Activated T-cell treated with anti-CD3 and anti-CD28 coated beads, Interleukin-2, amount 50 U/mL, for 48 hours (primary cell): ENCODE data around the gene KATNA1.

ENCODE experiments used
- DNase-seq, 2 experiments: peaks; one replicate each; pipeline ENCODE4 v3.0.0-alpha.2; 2020

KATNA1 gene

DNA sequence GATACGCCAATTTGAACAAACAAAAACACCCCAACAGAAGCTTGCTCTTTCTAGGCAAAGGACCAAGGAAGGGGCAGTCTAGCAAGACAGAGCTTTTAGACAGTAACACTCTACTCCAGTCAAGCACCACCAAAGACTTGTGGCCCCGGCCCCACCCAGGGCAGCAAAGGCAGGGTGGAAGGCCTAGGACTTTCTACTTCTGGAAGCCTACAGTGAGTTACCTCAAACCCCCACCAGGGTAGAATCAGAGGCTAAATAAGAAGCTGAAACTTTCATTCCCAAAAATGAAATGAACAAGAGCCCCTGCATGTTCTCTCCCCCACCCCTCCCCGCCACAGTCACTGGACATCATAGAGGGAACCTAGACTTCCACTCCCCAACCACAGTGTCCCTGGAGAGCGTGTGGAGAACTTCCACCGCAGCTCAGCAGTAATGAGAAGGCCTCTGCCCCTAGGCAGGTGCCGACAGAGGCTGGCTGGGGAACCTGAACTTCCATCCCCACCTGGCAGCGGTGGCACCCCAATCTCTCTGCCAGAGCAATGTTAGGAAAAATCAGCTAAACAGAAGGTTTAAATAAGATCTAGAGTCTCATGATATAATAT is 40.0 kb downstream of the KATNA1 start:
- DNase-seq = no peak

DNA sequence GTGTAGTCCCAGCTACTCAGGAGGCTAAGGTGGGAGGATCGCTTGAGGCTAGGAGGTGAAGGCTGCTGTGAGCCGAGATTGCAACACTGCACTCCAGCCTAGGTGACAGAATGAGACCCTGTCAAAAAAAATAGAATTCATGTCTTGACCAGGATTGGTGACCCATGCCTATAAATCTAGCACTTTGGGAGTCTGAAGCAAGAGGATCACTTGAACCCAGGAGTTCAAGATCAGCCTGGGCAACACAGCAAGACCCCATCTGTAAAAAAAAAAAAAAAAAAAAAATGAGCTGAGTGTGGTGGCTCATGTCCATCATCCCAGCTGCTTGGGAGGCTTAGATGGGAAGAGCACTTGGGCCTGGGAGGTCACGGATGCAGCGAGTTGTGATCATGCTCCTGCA is 48.0 kb downstream of the KATNA1 start:
- DNase-seq = no peak

DNA sequence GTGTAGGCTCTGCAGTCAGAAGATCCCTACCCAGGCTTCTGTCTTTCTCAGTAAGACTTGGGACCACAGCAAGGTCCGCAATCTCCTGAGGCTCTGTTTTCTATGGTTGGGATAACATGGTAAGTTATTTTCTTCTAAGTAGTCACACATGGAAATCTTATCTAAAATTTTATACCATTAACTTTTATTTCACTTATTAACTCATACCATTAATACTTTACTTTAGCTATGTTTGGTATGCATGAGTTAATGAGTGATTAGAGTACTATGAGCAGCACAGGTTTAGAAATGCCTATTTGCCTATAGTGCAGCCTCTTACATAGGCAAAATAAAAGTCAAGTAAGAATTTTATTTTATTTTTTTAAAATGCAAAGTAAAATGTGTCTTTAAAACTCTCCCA is 55.1 kb downstream of the KATNA1 start:
- no peak for DNase-seq

DNA sequence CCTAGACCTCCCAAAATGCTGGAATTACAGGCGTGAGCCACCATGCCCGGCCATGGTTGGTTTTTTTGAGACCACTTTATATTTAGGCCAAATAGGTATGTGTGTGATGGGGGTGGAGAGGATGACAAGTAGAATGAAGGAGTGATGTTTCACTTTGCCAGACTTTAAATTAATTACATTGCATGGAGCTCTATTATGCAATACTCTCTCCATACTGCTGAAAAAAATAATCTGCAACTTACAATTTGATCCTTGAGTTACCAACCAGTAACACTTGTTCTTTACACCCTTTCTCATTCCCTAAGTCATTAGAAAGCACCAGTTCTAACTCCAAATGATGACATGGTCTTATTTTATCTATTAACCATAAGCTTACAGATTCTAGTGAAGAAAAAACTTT is 55.5 kb downstream of the KATNA1 start:
- DNase-seq = no peak

DNA sequence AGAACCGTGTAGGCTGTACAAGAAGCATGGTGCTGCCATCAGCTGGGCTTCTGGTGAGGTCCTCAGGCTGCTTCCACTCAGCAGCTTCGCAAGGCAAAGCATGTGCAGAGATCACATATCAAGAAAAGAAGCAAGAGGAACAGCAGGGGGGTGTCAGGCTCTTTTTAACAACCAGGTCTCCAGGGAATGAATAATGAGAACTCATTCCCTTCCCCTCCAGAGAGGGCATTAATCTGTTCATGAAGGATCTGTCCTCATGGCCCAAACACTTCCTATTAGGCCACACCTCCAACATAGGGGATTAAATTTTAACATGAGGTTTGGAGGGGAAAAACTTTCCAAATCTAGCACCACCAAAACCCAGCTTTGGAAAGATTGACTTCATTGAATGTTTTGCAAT is 62.4 kb downstream of the KATNA1 start:
- DNase-seq = no peak

DNA sequence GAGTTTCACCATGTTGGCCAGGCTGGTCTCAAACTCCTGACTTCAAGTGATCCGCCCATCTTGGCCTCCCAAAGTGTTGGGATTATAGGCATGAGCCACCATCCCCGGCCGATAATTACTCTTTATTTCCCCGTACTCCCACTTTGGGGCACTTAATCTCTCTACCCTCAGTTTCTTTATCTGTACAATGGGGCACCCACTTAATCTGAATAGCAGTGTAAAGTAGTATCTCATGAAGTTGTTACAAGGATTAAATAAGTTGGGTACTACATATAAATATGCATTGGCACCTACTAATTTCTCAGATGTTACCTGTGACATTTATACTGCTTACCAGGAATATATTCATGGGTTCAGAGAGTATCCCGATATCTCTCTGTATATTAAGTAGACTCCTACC is 67.2 kb downstream of the KATNA1 start:
- DNase-seq = no peak

DNA sequence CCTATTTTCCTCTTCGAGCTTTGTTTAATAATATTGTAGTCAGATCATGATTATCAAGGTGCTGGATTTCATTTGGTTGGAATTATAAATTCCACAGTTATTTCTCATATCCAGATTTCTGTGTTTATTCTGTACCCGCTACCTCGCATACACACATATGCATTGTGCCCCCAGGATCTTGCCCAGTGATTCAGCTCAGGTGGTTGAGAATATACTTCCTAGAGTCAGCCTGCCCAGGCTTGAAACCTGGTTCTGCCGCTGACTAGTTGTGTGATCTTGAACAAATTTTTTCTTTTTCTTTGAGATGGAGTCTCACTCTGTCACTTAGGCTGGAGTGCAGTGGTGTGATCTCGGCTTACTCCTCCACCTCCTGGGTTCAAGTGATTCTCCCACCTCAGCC is 67.6 kb downstream of the KATNA1 start:
- DNase-seq = no peak

DNA sequence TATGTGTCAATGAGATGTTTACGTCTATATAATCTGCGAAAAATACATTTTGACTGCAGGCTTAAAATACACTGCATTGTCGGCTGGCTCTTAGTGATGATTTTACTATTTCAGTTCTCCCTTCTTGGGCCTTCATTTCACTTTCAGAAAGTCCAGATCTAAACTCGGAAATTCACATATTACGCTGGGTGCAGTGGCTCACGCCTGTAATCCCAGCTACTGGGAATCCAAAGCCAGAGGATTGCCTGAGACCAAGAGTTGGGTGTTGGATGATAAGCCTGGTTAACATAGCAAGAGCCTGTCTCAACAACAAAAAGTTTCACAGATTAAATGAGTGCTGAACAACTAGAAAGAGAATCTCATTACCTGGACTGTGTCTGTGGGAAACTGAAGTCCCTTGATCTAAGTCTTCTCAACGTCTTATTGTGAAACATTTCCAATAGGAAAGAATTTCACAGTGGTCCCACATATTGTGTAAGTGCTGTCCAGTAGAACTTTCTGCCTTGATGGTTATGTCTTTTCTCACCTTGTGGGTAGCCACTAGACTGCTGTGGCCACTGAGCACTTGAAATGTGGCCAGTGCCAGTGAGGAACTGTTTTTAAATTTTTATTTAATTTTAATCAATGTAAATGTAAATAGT is 80.4 kb downstream of the KATNA1 start:
- no peak for DNase-seq

DNA sequence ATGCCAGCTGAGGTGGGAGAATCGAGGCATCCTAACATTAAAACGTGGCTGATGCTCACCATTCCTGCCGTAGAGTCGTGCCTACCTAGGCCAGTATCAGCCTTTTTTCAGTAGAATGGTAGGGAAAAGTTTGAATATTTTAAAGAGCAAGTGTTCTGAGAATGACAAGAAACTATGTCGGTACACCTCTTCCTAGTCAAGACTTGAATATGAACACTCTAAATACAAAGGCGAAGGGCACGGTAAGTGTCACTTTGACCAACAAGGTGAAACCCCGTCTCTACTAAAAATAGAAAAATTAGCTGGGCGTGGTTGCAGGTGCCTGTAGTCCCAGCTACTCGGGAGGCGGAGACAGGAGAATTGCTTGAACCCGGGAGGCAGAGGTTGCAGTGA is 81.3 kb downstream of the KATNA1 start:
- no peak for DNase-seq

DNA sequence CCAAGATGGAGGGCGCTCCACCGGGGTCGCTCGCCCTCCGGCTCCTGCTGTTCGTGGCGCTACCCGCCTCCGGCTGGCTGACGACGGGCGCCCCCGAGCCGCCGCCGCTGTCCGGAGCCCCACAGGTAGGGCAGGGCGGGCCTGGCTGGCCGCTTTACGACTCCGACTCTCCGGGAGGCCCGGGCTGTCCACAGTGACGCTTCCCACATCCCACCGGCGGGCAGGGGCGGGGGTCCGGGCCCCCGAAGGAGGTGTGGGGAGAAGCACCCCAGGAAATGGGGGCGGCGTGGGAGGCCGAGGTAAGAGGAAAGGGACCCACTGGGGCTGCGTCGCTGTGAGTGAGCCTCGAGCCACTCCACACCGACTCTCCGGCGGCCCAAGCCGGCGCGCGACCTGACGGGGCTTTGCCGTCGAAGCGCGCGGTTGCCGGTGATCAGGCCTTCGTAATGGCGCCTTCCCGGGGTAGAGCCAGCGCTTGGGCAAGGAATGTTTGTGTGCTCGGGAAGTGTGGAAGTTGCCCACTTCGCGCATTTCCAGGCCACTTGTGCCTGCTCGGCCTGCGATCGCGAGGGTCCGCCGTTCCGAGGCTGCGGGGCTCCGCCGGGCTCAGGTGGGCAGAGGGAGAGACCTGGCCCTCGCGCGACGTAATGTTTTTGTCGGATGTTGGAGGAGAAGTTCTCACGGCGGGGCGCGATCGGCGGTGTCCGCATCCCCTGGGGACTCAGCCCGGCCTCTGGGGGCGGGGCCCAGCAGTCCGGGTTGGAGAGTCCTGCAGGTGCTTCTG is 81.9 kb downstream of the KATNA1 start:
- DNase-seq = peak; percentile 55 to 61

DNA sequence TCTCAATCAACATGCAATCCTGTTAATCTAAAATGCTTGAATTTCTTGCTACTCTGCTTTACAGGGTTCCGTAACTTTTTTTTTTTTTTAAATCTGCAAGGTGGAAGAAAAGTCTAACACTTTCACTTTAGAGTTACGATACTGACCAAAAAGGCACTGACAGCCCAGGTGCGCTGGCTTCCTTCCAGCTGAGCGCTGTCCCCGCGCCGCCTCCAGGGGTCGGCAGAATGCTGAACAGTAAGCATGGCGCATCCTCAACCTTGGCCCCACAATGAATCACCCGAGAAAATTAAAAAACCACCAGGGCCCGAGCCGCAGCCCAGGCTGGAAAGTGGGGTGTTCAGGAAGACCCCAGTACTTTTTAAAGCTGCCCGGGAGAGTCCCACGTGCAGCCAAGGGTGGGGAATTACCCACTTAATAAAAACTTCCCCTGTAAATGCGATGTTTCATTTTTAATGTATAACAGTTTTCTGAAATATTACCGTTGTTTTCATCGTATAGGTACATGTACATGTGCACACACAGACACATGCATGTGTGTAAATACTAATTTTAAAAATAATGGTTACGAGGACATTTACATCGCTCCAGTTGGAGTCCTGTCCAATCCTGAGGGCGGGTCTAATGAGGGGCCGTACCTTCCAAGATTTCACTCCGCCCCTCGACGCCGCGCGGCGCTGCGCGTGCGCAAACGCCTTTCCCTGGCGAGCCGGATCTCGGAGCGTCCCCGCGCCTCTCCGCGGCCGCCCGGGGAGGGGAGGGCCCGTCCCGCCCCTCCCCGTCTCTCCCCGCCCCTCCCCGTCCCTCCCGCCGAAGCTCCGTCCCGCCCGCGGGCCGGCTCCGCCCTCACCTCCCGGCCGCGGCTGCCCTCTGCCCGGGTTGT is 82.7 kb downstream of the KATNA1 start, which contains the start of gene GINM1:
Gene GINM1 (plus strand): TSS at position 849 of the 883 bp plus-strand sequence. CDS start 40 bp downstream, outside the sequence.
- peak; percentile 99 for DNase-seq

DNA sequence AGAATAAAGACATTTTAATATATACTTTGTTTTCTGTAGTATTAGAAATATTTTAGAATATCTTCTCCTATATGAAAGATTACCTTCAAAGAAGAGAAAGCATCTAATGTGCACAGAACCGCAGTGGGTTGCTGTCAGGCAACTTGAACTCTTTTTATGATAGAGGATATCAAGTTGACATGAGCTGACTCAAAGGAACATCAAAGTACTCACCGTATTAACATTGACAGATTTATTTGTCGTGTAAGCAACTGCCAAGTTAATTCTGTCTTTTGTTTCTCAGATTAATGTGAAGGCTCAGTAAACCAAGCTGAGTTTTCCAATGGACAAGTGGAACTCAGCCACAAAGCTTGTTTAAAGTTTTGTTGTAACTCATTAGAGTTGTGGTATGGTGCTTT is 84.6 kb downstream of the KATNA1 start:
- no peak for DNase-seq

DNA sequence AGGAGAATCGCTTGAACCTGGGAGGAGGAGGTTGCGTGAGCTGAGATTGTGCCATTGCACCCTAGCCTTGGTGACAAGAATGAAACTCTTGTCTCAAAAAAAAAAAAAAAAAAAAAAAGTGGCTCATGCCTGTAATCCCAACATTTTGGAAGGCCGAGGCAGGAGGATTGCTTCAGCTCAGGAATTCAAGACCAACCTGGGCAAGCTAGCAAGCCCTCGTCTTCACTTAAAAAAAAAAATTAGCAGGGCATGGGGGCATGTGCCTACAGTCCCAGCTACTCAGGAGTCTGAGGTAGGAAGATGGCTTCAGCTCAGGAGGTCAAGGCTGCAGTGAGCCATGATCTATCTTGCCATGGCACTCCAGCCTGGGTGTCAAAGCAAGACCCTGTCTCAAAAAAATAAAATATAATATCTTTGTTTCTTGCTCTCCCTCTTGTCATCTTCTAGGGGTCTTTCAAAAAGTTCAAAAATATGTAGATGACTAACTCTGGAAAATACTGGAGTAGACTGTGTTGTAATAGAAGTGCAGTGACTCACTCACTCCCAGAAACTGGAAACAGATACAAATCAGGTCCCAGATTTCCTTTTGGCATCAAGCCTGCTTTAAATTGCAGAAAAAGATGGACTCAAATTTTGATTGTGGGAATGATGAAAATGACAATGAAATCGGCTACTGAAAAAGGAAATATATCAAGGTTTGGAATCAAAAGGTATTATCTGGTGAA is 85.1 kb downstream of the KATNA1 start:
- no peak for DNase-seq

DNA sequence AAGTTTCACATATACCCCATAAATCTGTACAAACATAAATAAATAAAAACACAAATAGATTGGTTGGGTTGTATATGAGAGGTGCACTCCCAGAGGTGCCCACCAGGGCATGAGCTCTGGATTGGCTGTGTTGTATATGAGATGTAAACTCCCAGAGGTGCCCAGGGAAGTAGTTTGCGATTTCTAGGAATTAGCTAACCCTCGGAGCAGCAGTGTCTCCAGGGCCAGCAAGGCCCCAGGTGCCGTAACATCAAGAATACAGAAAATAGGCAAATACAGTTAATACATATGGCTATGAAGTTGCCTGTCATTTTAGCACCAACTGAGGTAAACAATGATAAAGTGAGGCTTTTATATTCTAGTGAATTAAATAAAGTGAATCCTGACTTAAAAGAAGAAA is 87.8 kb downstream of the KATNA1 start:
- peak in 1 of 2 experiments; percentile 33 for DNase-seq

DNA sequence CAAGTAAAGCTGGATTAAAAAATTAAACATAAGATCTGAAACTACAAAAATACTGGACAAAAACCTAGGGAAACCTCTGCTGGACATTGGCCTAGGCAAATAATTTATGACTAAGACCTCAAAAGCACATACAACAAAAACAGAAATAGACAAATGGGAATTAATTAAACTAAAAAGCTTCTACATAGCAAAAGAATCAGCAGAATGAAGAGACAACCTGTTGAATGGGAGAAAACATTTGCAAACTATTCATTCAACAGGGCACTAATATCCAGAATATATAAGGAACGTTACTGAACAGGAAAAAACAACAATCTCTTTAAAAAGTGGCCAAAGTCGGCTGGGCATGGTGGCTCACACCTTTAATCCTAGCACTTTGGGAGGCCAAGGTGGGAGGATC is 89.1 kb downstream of the KATNA1 start:
- DNase-seq = no peak

DNA sequence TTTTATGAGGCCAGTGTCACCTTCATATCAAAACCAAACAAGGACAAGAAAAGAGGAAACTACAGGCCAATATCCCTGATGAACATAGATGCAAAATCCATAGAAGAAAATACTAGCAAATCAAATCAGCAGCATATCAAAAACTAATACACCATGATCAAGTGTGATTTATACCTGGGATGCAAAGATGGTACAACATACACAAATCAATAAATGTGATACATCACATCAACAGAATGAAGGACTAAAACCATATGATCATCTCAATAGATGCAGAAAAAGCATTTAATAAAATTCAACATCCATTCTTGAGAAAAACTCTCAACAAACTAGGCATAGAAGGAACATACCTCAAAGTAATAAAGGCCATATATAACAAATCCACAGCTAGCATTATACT is 90.5 kb downstream of the KATNA1 start:
- DNase-seq = no peak

DNA sequence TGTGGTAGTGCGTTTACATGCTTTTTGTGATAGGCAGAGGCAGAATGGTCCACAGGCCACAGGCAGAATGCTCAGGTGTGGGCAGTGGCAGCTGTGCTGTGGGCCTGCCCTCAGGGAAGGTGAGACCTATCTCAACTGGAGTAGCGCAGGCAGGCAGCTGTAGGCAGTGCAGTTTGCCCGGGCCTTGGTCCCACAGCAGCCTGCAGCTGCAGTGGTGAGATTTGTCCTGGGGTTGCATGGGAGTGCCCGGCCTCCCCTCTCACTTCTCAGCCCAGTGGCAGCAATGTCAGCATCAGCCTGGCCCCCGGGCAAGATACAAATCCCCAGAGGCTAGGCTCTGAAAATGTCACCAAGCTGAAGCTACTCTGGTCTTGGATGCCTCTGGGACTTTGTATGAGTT is 96.6 kb downstream of the KATNA1 start:
- DNase-seq = no peak

DNA sequence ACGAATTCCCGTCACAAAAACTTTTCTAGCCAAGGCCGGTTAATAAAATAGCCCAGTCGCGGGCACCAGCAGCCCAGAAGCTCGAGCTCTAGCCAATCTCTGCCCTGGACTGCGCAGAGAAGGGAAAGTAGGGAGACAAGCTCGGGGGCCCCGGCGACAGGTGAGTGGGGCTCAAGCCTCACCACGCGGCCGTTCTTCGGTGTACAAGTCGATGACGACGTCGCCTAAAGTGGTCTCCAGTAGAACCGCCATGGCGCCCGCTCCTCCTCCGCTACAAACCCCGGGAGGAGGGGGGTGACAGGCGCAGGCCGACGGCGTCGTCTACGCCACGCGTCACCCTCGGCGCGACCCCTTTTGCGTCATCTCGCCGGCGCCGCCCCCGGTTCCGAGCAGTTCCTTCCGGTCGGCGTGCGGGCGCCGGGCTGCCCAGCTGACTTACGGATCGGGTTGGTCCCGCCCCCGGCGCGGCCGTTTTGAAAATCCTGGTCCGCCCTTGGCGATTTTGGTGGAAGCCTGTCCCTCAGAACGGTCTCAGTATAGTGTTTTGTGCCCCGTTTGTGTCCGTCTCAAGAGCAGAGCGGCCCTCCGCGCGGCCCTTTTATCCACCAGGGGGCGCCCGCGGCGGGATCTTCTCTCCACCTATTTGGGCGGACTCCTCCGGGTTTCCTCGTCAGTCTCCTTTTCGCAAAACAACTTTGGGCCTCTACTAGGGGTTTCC is 102.6 kb downstream of the KATNA1 start, which contains the start of gene PPIL4:
Gene PPIL4 (minus strand): TSS at position 290 of the 718 bp plus-strand sequence. CDS start 38 bp downstream, at position 252.
- DNase-seq = peak; percentile 96 to 98

DNA sequence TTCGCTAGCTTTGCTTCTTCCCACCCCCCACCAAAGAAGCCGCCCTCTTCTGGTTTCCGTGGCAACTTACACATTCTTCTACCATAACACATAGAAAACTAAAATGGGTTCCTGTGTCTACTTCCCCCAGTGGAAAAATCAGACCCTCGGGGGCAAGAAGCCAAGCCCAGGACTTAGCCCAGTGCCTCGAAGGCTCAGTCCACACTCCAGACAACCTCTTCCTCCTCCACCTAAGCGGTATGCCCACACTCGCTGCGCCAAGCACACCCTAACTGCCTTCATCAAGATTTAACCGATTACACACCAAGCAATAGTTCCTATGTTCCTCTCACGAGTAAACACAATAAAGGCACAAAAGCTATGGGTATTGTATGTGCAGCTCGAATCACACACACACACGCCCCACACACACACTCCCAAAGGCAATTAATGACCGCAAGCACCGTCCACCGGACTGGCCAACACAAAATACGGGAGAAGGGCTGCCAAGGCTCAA is 103.2 kb downstream of the KATNA1 start:
- DNase-seq = peak; percentile 59 to 62
